Right renal pelvis (tissue), 4 donors: Measurements from ENCODE around the gene PGAP1. TPM values are rescaled to one million over a fixed set of nuclear protein-coding genes. Genes with fewer than 3 reads are reported as not detected.
"Not testable (repeated sequence)": the region's sequence is repeated elsewhere in the genome, so short reads cannot be mapped to it uniquely, and the experiment has no call there.

Experiments used
- DNase-seq, 4 donors: peaks; one replicate each; pipeline ENCODE4 v3.0.0-alpha.2; 2013; ENCODE audit warnings: low read depth in 4 of 4, low spot score in 3 of 4, missing footprints in 1 of 4
- polyA plus RNA-seq, 4 donors: library from polyadenylated mRNA; unstranded; fragments of 120-200 nt; gene quantifications; one replicate each; pipeline ENCODE4 v1.2.1, GENCODE V29; 2013; ENCODE audit not compliant: insufficient read length in 4 of 4

Gene PGAP1
- polyA plus RNA-seq, 4 donors = 27.7 to 29.8 (median 28.6) TPM

- no peak for DNase-seq
Measured at GRCh38 chr2:196951973-196952372, 25.5 kb upstream of the PGAP1 start.

- DNase-seq = no peak
Measured at GRCh38 chr2:196949116-196949515, 22.6 kb upstream of the PGAP1 start.

GRCh38 chr2:196944570-196944969 lies 18.1 kb upstream of the PGAP1 start:
- no peak for DNase-seq

GRCh38 chr2:196941398-196942078 lies 15.0 kb upstream of the PGAP1 start:
- DNase-seq = no peak

DNA sequence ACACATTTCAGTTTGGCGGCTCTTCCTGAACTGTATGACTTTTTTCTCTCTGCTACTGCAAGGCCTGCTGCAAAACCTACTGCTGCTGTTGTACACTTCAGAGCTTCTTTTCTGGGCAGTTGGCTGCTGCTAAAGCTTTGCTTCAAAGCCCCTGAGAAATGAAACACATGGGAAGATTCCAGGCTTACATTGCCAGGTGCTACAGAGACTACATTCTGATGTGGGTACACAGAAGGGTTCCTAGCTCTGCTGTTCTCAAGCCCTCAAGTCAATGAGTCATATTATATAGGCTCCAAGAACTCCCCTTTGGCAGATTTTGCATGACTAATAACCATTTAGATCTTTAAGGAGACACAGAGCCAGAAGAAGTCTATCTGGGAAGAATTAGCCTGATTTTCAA lies 12.9 kb upstream of the PGAP1 start:
- no peak for DNase-seq

GRCh38 chr2:196935432-196935831 lies 8.9 kb upstream of the PGAP1 start:
- DNase-seq = no peak

GRCh38 chr2:196934672-196935071 lies 8.2 kb upstream of the PGAP1 start:
- DNase-seq = no peak

GRCh38 chr2:196931555-196931954 lies 5.0 kb upstream of the PGAP1 start:
- DNase-seq = no peak

- peak; percentile 16 to 45 (median 20) for DNase-seq
Measured at GRCh38 chr2:196927376-196928225, 1.1 kb upstream of the PGAP1 start.

DNA sequence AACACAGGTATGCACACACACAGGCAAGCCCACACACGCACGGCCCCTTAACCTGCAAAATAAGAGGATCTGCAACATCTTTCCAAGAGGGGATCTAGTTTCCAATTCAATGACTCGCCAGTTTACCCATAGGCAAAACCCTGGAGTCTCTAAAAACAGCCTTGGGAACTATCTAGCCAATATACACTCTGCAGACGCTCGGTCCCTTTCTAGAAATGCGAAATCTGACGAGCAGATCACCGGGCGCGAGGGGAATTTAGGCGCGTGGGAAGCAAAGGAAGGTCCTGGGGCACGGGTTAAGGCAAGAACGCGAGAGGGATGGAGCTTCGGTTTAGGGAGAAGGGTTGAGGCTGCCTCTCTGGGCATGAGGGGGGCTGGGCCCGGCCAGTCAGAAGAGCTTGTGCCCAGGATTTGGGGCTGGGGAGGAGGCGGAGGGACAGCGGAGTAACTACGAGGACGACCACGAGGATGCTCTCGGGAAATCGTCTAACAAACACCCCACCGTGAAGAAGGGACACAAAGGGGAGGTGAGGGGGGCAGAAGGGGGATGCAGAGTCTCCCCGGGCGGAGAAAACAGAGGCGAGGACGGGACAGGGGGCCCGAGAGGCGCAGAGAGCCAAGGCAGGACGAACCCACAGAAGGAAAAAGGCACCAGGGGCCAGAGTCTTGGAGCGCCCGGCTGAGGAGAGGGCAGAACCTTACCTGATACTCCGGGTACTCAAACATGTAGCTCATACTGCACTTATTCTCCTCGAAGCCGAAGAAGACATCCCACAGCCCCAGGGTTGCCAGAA lies 542 bp downstream of the PGAP1 start:
- DNase-seq = peak; percentile 18 to 39 (median 28)

DNA sequence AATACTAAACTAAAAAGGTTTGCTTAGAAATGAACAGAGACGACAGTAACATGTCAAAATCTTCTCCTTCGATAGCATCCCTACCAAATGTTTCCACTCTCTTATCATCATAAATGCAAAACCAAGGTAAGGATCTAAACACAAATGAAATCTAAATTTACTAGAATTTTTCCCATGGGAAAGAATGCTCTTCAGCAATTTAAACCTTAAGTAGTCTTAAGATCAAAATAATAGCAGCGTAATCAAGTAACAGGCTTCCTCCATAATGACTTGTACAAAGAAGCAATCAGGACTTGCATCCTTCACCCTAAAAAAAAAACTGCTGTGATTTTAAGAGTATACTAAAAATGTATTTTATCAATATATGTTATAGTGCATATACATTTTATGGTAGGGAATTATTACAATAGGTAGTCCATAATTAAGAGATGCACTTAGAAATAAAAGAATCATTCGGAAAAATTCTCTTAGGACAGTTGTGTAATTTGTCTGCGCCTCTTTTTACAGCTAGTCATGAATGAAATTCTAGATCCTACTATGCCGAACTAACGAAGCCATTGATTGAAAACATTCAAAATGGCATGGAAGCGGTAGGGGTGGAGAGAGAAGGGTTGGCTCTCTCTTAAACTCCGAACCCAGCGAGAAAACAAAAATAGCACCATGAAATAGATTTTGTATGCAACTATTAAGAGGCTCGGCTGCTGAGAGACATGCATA lies 1.3 kb downstream of the PGAP1 start:
- DNase-seq = peak in 3 of 4 donors; percentile 3 to 15 (median 14)

- no peak for DNase-seq
Measured at GRCh38 chr2:196924051-196924450, 2.5 kb downstream of the PGAP1 start.

GRCh38 chr2:196918927-196919326 lies 7.6 kb downstream of the PGAP1 start:
- DNase-seq = no peak

DNA sequence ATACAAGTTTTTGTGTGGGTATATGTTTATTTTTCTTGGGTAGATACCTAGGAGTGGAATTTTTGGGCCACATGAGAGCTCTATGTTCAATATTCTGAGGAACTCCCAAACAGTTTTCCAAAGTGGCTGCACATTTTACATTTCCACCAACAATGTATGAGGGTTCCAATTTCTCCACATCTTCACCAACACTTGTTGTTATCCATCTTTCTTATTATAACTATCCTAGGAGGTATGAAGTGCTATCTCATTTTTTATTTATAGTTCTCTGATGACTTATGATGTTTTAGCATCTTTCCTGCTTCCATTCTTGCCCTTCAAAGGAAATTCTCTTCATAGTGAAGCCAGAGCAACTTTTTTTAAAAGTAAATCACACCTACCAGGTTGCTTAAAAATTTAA lies 8.7 kb downstream of the PGAP1 start:
- DNase-seq = no peak

DNA sequence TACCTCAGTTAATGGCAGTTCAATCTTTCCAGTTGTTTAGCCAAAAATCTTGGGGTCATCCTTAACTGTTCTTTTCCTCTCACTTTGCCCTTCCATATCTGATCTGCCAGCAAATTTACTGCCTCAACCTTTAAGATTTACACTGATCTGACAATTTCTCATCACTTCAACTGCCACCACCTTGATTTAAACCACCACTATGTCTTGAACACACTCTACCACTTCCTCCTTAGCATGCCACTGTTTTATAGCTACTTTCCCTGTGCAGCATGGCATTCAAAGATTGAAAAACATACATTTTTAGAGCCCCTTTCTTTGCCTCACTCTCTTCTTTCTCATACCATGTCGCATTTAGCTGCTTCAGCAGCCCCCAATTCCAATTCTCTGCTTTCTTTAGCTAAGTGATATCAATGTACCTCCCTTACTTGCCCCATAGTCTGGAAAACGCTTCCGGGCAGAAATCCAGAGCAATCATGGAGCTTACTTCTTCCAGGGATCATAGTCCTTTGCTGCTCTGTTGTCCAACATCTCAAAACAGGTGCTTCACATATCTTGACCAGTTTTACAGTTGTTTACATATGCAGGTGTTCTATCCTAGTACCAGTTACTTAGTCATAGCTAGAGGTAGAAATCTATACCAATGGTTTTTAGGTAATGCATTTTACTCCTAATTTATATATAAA lies 10.9 kb downstream of the PGAP1 start:
- no peak for DNase-seq

DNA sequence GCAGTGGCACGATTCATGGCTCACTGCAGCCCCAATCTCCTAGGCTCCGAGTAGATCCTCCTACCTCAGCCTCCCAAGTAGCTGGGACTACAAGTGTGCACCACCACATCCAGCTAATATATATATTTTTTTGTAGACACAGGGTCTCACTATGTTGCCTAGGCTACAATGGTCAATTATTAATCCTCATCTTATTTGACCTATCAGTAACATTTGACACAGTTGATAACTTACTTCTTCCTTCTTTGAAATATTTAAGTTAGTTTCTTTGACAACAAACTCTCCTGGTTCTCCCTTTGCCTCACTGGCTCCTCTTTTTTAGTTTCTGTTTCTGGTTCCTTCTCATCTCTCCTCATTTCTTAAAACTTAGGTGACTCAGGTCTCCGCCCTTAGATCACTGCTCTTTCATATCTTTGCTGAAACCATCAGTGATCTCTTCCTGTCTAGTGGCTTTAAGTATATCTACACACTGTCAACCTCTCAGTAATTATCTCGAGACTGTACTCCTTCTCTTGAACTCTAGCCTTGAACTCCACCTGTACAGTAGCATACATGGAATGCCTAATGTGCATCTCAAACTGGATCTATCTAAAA lies 11.5 kb downstream of the PGAP1 start:
- DNase-seq = no peak

- no peak for DNase-seq
Measured at GRCh38 chr2:196913691-196914090, 12.8 kb downstream of the PGAP1 start.

DNA sequence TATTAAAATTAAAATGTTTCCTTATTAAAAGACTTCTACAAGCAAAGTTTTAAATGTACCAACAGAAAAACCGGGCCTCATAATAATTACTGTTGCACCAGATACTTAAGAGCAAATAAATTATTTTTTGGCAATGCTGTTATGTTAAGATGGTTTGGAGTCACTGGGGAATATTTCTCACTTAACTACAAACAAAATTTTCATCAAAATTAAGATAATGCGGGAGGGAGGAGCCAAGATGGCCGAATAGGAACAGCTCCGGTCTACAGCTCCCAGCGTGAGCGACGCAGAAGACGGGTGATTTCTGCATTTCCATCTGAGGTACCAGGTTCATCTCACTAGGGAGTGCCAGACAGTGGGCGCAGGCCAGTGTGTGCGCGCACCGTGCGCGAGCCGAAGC lies 21.1 kb downstream of the PGAP1 start:
- not testable (repeated sequence) for DNase-seq

GRCh38 chr2:196902828-196903227 lies 23.7 kb downstream of the PGAP1 start:
- DNase-seq = no peak

DNA sequence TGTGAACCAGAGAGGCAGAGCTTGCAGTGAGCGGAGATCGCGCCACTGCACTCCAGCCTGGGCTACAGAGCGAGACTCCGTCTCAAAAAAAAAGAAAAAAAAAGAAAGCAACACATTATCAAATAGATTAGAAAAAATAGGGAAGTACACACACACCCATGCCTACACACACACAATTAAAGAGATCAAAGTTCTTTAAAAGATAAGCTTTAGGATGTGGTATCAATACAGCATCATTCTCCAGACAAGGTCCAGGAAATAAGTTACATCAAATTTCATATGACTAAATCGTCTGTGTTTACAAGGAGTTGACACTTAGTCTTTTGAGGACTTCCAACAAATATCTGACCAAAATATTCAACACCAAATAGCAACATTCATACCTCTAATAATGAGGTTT lies 25.7 kb downstream of the PGAP1 start:
- DNase-seq = no peak
